HEK293T (cell line): Measurements from ENCODE around the gene ESR1.
"Not testable (repeated sequence)": the region's sequence is repeated elsewhere in the genome, so short reads cannot be mapped to it uniquely, and the experiment has no call there.

Source experiments
- CTCF ChIA-PET: fragments of 350-600 bp; formaldehyde crosslinking; extraction: SDS; loops from one replicate; lab custom pipeline; 2021; ENCODE audit warnings: antibody characterized with exemption, inconsistent platforms; lab: Yijun Ruan, JAX
- POLR2A ChIA-PET: fragments of 350-600 bp; formaldehyde crosslinking; extraction: SDS; loops from one replicate; lab custom pipeline; 2020; ENCODE audit warnings: antibody characterized with exemption, inconsistent platforms; lab: Yijun Ruan, JAX
- DNase-seq: peaks from one replicate; pipeline ENCODE4 v3.0.0; 2012; ENCODE audit warnings: mixed read lengths; ENCODE audit errors: extremely low spot score
- ARNT ChIP-seq: fragments of 450-650 bp; IDR thresholded peaks from 2 replicates; pipeline ENCODE4 v1.6.1; 2017; ENCODE audit warnings: mild to moderate bottlenecking
- BHLHE40 ChIP-seq: fragments of 450-650 bp; IDR thresholded peaks from 2 replicates; pipeline ENCODE4 v1.6.1; 2016; ENCODE audit warnings: mild to moderate bottlenecking, moderate library complexity, borderline replicate concordance
- CTBP1 ChIP-seq: fragments of 450-650 bp; IDR thresholded peaks from 2 replicates; pipeline ENCODE4 v1.6.1; 2016; ENCODE audit warnings: borderline replicate concordance
- ELF4 ChIP-seq: fragments of 450-650 bp; IDR thresholded peaks from 2 replicates; pipeline ENCODE4 v1.6.1; 2017; ENCODE audit warnings: antibody characterized with exemption
- FOXA1 ChIP-seq: fragments of 450-650 bp; IDR thresholded peaks from 2 replicates; pipeline ENCODE4 v1.6.1; 2016; ENCODE audit warnings: mild to moderate bottlenecking
- FOXK2 ChIP-seq: fragments of 450-650 bp; IDR thresholded peaks from 2 replicates; pipeline ENCODE4 v1.6.1; 2016; ENCODE audit warnings: mild to moderate bottlenecking
- FOXM1 ChIP-seq: fragments of 450-650 bp; IDR thresholded peaks from 2 replicates; pipeline ENCODE4 v1.6.1; 2017; ENCODE audit warnings: mild to moderate bottlenecking, borderline replicate concordance
- HDGF ChIP-seq: fragments of 450-650 bp; IDR thresholded peaks from 2 replicates; pipeline ENCODE4 v1.6.1; 2017; ENCODE audit warnings: antibody characterized with exemption, borderline replicate concordance
- L3MBTL2 ChIP-seq: fragments of 450-650 bp; conservative IDR thresholded peaks from 2 replicates; pipeline ENCODE4 v1.6.1; 2016; ENCODE audit warnings: mild to moderate bottlenecking
- LEF1 ChIP-seq: fragments of 450-650 bp; IDR thresholded peaks from 2 replicates; pipeline ENCODE4 v1.6.1; 2017; ENCODE audit warnings: mild to moderate bottlenecking, borderline replicate concordance
- NFRKB ChIP-seq: fragments of 450-650 bp; IDR thresholded peaks from 2 replicates; pipeline ENCODE4 v1.6.1; 2016; ENCODE audit warnings: mild to moderate bottlenecking, moderate library complexity
- PKNOX1 ChIP-seq: fragments of 450-650 bp; IDR thresholded peaks from 2 replicates; pipeline ENCODE4 v1.6.1; 2016
- SP1 ChIP-seq: fragments of 450-650 bp; IDR thresholded peaks from 2 replicates; pipeline ENCODE4 v1.6.1; 2017
- SUZ12 ChIP-seq: fragments of 450-650 bp; IDR thresholded peaks from 2 replicates; pipeline ENCODE4 v1.6.1; 2016; ENCODE audit warnings: mild to moderate bottlenecking
- TARDBP ChIP-seq: fragments of 450-650 bp; IDR thresholded peaks from 2 replicates; pipeline ENCODE4 v1.6.1; 2016
- ZNF384 ChIP-seq: fragments of 450-650 bp; IDR thresholded peaks from 2 replicates; pipeline ENCODE4 v1.6.1; 2016

ESR1 gene

GRCh38 chr6:152127432-152128165, 320.1 kb downstream of the ESR1 start:
- ChIA-PET POLR2A (no interaction called here), CTCF (interaction anchor here (0.7 to 2.0 kb wide), 2 partner anchors 361 to 437 kb away, joined by 3 to 6 read pairs; no protein-coding TSS in a partner anchor)
- no peak for DNase-seq
- TF ChIP-seq FOXM1 (no peak), FOXK2 (no peak), ARNT (no peak), BHLHE40 (no peak), LEF1 (no peak), HDGF (no peak), NFRKB (no peak), PKNOX1 (no peak), ZNF384 (no peak), ELF4 (no peak), SP1 (no peak), FOXA1 (no peak), L3MBTL2 (no peak), CTBP1 (no peak), SUZ12 (no peak), TARDBP (no peak)

GRCh38 chr6:152129691-152130151, 322.2 kb downstream of the ESR1 start:
- ChIA-PET POLR2A (no interaction called here), CTCF (no interaction called here)
- DNase-seq, result no peak
- no peak for TF ChIP-seq L3MBTL2
- no peak for TF ChIP-seq SUZ12
- TF ChIP-seq SP1, result no peak
- no peak for TF ChIP-seq BHLHE40
- no peak for TF ChIP-seq FOXK2
- TF ChIP-seq FOXA1, result no peak
- TF ChIP-seq CTBP1, result no peak
- TF ChIP-seq LEF1, result no peak
- TF ChIP-seq FOXM1, result no peak
- no peak for TF ChIP-seq ELF4
- no peak for TF ChIP-seq ARNT
- no peak for TF ChIP-seq HDGF

DNA sequence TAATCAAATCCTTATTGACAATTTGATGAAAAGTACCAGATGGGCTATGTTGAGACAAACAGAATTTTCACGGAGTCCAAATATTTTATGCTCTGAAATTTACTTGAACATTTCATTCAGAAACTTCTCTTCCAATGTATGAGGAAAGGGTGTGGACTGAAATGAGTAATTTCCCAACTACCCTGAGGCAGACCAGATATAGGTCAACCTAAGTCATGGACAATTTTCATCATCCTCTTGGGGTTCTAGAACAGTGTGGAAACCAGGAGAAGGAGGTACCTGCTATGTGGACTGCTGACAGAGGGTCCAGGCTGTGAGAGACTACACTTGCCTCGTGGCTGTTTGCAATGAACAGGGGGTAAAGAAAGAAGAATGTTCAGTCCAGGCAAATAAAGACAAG, 323.0 kb downstream of the ESR1 start:
- ChIA-PET POLR2A (no interaction called here), CTCF (no interaction called here)
- DNase-seq, result no peak
- no peak for TF ChIP-seq SP1

GRCh38 chr6:152135755-152136448, 328.4 kb downstream of the ESR1 start:
- ChIA-PET CTCF (no interaction called here), POLR2A (no interaction called here)
- TF ChIP-seq TARDBP (no peak), LEF1 (no peak), FOXK2 (no peak), PKNOX1 (no peak), HDGF (no peak), L3MBTL2 (no peak), ARNT (no peak), NFRKB (no peak), FOXA1 (no peak), CTBP1 (no peak), FOXM1 (no peak), SUZ12 (no peak), ELF4 (no peak), SP1 (no peak), BHLHE40 (no peak), ZNF384 (no peak)
- DNase-seq, result no peak

GRCh38 chr6:152136449-152136825, 329.0 kb downstream of the ESR1 start:
- ChIA-PET POLR2A (no interaction called here), CTCF (no interaction called here)
- no peak for DNase-seq
- no peak for TF ChIP-seq FOXK2

- CTCF ChIA-PET, DNase-seq, POLR2A ChIA-PET: not testable (repeated sequence)
Measured at GRCh38 chr6:152138344-152138743, 330.9 kb downstream of the ESR1 start.

GRCh38 chr6:152142105-152142504, 334.6 kb downstream of the ESR1 start:
- ChIA-PET CTCF (no interaction called here), POLR2A (no interaction called here)
- TF ChIP-seq TARDBP (no peak), SP1 (no peak), NFRKB (no peak), ELF4 (no peak), FOXM1 (no peak), LEF1 (no peak), L3MBTL2 (no peak), CTBP1 (no peak), BHLHE40 (no peak), SUZ12 (no peak), ARNT (no peak), FOXA1 (no peak)
- no peak for DNase-seq
